ENCODE results near the gene TTC22.

TTC22 gene

DNA sequence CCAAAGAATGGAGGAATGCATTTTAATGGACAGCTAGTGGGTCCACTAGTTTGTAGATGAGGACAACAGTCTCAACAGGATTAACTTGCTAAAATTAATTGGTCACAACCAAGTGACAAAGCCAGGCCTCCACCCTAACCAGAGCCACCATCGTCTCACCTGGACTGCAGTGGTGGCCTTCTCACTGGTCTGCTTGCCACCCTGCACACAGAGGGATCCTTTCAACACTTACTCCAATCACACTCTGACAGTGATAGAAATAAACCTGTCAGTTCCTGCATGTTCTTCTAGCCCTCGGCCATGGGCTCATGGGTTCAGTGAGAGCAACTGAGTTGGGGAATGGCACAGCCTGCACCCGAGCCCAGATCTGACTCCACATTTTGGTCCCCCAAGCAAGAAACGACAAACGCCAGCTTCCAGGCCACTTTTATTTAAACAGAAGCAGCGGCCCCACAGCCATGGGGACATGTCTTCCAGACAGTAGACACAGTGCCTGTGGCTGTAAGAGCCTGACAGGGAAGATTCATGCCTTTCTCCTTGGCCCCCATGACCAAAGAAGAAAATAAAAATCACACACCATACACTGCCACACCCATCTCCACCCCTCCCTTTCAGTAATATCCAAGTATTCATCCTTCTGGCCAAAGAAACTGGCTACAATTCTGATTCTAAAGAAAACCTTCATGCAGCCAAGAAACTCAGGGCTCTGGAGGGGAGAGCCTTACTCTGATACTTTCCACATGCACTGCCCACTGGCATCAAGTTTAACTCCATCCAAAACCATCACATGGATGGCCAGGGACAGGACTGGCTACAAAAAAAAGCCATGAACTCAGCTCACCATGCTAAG is 48.3 kb upstream of the TTC22 start:
- H4K20me1 ChIP-seq (ENCODE audit: insufficient read depth, low read length): no peaks in the 10 kb centered on the region
- TF ChIP-seq, protein P1, sequence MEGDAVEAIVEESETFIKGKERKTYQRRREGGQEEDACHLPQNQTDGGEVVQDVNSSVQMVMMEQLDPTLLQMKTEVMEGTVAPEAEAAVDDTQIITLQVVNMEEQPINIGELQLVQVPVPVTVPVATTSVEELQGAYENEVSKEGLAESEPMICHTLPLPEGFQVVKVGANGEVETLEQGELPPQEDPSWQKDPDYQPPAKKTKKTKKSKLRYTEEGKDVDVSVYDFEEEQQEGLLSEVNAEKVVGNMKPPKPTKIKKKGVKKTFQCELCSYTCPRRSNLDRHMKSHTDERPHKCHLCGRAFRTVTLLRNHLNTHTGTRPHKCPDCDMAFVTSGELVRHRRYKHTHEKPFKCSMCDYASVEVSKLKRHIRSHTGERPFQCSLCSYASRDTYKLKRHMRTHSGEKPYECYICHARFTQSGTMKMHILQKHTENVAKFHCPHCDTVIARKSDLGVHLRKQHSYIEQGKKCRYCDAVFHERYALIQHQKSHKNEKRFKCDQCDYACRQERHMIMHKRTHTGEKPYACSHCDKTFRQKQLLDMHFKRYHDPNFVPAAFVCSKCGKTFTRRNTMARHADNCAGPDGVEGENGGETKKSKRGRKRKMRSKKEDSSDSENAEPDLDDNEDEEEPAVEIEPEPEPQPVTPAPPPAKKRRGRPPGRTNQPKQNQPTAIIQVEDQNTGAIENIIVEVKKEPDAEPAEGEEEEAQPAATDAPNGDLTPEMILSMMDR (IDR thresholded peaks at IDR 0.05; ENCODE audit: low read length): no peak
- no peak for TF ChIP-seq EZH2 (IDR thresholded peaks at IDR 0.05; ENCODE audit: borderline replicate concordance, low read length)
- no peaks in the 10 kb centered on the region for H3K27me3 ChIP-seq (ENCODE audit: insufficient read depth, low read length)
- no peak overlapping the region for H3K27ac ChIP-seq (ENCODE audit: low read depth, low read length, poor library complexity, severe bottlenecking)
- H3K4me2 ChIP-seq (ENCODE audit: low read length): no peak overlapping the region
- no peaks in the 10 kb centered on the region for H3K79me2 ChIP-seq (ENCODE audit: insufficient read depth, low read length)
- no peak overlapping the region for H3K9ac ChIP-seq (ENCODE audit: low read length)
- H3K9me3 ChIP-seq (ENCODE audit: low read length): no peaks in the 10 kb centered on the region
- no peaks in the 10 kb centered on the region for H3F3A ChIP-seq (ENCODE audit: insufficient read depth, low read length)
- peaks cover 76% of the 10 kb centered on the region for H3K36me3 ChIP-seq (ENCODE audit: insufficient read depth, low read length)
- H2AFZ ChIP-seq (ENCODE audit: low read length): no peak overlapping the region
- H3K4me1 ChIP-seq (ENCODE audit: insufficient read depth, low read length, severe bottlenecking): no peaks in the 10 kb centered on the region
- no peaks in the 10 kb centered on the region for H3K9me2 ChIP-seq (ENCODE audit: low read depth, low read length)
- no peak overlapping the region for H3K4me3 ChIP-seq (ENCODE audit: low read depth, low read length, poor library complexity, severe bottlenecking)

DNA sequence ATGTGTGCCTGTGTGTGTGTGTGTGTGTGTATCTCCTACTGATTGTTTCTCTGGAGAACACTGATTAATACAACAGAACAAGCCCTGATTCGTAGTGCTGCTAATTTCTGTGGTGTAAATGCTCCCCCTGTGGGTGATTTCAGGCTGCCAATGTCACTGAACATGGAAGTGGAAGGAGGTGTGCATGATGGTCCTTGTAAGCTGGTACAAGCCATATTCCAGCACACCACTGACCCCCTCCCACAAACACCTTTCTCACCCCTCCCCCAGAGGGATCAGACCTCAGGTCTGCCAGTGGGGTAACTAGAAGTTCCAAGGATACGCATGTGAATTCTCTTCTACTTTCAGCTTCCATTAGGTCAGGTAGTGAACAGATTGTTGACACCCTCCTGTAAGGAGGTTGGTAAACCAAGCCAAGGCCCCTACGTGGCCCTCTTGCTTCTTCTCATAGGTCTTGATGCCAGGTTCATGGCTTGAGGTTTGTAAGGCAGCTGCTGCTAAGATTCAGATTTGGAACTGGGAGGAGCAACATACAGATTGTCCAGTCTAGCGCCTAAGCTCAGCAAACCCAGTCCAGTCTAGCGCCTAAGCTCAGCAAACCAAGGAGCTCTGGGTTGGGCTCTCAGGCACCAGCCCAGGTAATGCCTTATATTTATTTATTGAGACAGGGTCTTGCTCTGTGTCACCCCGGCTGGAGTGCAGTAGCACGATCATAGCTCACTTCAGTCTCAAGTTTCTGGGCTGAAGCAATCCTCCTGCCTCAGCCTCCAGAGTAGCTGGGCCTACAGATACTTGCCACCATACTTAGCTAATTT is 47.2 kb upstream of the TTC22 start:
- H3K9me2 ChIP-seq (ENCODE audit: low read depth, low read length): no peaks in the 10 kb centered on the region
- no peaks in the 10 kb centered on the region for H3F3A ChIP-seq (ENCODE audit: insufficient read depth, low read length)
- no peaks in the 10 kb centered on the region for H3K4me1 ChIP-seq (ENCODE audit: insufficient read depth, low read length, severe bottlenecking)
- TF ChIP-seq, protein P1 (IDR thresholded peaks at IDR 0.05; ENCODE audit: low read length): no peak
- TF ChIP-seq EZH2 (IDR thresholded peaks at IDR 0.05; ENCODE audit: borderline replicate concordance, low read length): no peak
- no peaks in the 10 kb centered on the region for H4K20me1 ChIP-seq (ENCODE audit: insufficient read depth, low read length)
- H3K4me2 ChIP-seq (ENCODE audit: low read length): no peak overlapping the region
- H2AFZ ChIP-seq (ENCODE audit: low read length): no peak overlapping the region
- H3K79me2 ChIP-seq (ENCODE audit: insufficient read depth, low read length): no peaks in the 10 kb centered on the region
- peaks cover 65% of the 10 kb centered on the region for H3K36me3 ChIP-seq (ENCODE audit: insufficient read depth, low read length)
- no peaks in the 10 kb centered on the region for H3K9me3 ChIP-seq (ENCODE audit: low read length)
- no peak overlapping the region for H3K9ac ChIP-seq (ENCODE audit: low read length)
- H3K27ac ChIP-seq (ENCODE audit: low read depth, low read length, poor library complexity, severe bottlenecking): no peak overlapping the region
- H3K27me3 ChIP-seq (ENCODE audit: insufficient read depth, low read length): no peaks in the 10 kb centered on the region
- H3K4me3 ChIP-seq (ENCODE audit: low read depth, low read length, poor library complexity, severe bottlenecking): no peak overlapping the region

DNA sequence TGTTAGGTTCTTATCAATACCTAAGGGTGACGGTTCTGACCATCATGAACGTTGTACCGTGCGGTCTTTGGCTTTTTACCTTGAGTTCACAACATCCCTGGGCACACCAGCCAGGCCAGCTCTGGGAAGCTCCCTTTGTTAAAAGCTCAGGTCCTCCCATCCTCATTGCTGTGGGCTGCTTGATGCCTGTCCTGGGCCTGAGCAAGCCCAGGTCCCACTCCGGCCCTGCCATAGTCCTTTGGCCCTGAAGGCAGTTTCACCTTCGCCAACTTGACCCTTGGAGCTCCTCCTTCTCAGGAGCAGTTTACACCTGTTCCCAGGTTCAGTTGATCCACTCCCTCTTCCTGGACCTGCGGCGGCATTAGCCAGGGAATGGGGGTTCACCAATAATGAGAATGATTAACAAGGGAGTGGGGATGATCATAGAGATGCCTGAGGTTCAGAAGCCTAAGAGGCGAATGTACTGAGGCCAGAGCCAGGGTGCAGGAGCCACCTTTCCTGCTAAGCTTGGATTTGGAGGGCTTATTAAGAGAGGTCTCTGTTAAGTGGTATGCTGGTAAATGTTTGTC is 45.7 kb upstream of the TTC22 start:
- no peaks in the 10 kb centered on the region for H3K79me2 ChIP-seq (ENCODE audit: insufficient read depth, low read length)
- no peak overlapping the region for H3K27ac ChIP-seq (ENCODE audit: low read depth, low read length, poor library complexity, severe bottlenecking)
- H3K9ac ChIP-seq (ENCODE audit: low read length): no peak overlapping the region
- no peaks in the 10 kb centered on the region for H4K20me1 ChIP-seq (ENCODE audit: insufficient read depth, low read length)
- H3K9me3 ChIP-seq (ENCODE audit: low read length): no peaks in the 10 kb centered on the region
- no peak overlapping the region for H3K4me3 ChIP-seq (ENCODE audit: low read depth, low read length, poor library complexity, severe bottlenecking)
- H3K36me3 ChIP-seq (ENCODE audit: insufficient read depth, low read length): peaks cover 49% of the 10 kb centered on the region
- H2AFZ ChIP-seq (ENCODE audit: low read length): no peak overlapping the region
- H3K4me1 ChIP-seq (ENCODE audit: insufficient read depth, low read length, severe bottlenecking): no peaks in the 10 kb centered on the region
- H3F3A ChIP-seq (ENCODE audit: insufficient read depth, low read length): no peaks in the 10 kb centered on the region
- TF ChIP-seq, protein P1 (IDR thresholded peaks at IDR 0.05; ENCODE audit: low read length): no peak
- no peak for TF ChIP-seq EZH2 (IDR thresholded peaks at IDR 0.05; ENCODE audit: borderline replicate concordance, low read length)
- no peaks in the 10 kb centered on the region for H3K27me3 ChIP-seq (ENCODE audit: insufficient read depth, low read length)
- H3K4me2 ChIP-seq (ENCODE audit: low read length): no peak overlapping the region
- H3K9me2 ChIP-seq (ENCODE audit: low read depth, low read length): no peaks in the 10 kb centered on the region
